ENCODE data around the gene SMG6. TPM values are rescaled to one million over a fixed set of nuclear protein-coding genes. Genes with fewer than 3 reads are reported as not detected.
A peak's percentile ranks its signal among the peaks of the same experiment; 100 is the strongest.

The SMG6 gene
- total and polyA plus RNA-seq, 8 donors = 17.0 to 102 (median 24.4) TPM

DNA sequence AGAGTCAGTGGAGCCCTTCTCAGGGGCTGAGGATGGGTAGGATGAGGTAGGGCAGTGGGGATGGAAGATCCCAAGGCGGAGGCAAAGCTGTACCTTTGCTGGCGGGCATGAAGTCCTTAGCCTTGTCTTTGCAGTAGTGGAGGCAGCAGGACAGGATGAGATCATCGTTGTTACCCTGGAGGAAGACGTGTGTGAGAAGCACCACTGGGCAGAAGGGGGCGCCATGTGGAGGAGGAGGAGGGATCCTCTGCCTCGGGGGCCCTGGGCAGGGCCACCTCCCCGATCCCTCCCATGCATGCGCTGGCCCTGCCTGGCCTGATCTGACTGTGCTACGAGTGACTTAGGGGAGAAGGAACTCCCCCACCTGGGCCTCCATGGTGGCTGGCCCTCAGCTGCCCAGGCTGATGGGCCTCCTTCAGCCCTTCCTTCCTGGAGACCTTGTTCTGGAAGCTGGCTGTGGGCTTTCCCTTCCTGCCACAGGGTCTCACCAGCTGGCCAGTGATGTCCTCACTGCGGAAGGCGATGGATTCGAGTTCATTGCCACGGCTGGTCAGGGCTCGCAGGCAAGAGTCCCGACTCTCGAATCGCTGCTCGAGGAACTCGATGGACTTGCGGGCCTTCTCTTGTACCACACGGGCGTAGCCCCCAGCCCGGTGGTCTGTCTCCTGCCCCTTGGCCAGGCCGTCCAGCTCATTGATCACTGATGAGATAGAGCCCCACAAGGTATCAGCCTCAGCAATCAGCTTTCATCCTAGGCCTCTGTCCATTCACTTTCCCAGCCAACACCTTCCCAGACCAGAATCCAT, 238.4 kb downstream of the SMG6 start:
- H3K27me3 ChIP-seq = peaks cover 0 to 7% (median 0%) of the 10 kb centered on the region in 3 donors
- peaks cover 23 to 87% (median 60%) of the 10 kb centered on the region in 4 donors for H3K4me1 ChIP-seq
- peak overlapping the region; percentile 57 to 94 (median 90) for H3K27ac ChIP-seq
- DNase-seq = peak in 1 of 2 donors; percentile 77
- no peaks in the 10 kb centered on the region for H3K9me3 ChIP-seq
- intact Hi-C loops (cut with DNase I; ENCODE audit: low total_unique reads) = no loop called here
- TF ChIP-seq POLR2A (IDR thresholded peaks at IDR 0.05) (no peak), EP300 (IDR thresholded peaks at IDR 0.05) (no peak), CTCF (IDR thresholded peaks at IDR 0.05) (peak in 2 of 7 experiments; percentile 9 to 18), POLR2AphosphoS5 (IDR thresholded peaks at IDR 0.05) (no peak)
- peaks cover 10 to 83% (median 79%) of the 10 kb centered on the region in 4 donors for H3K36me3 ChIP-seq
- H3K4me3 ChIP-seq = no peak overlapping the region
- 70 to 84% (median 81%) methylated on average over 14 to 24 of the region's 24 CpGs for WGBS, 5 donors

GRCh38 chr17:2064520-2064971, 239.0 kb downstream of the SMG6 start:
- Histone ChIP-seq H3K36me3 (peaks cover 10 to 87% (median 79%) of the 10 kb centered on the region in 4 donors), H3K27me3 (peaks cover 0 to 12% (median 0%) of the 10 kb centered on the region in 3 donors), H3K4me3 (no peak overlapping the region), H3K27ac (peak overlapping the region; percentile 57 to 94 (median 90)), H3K4me1 (peaks cover 29 to 93% (median 65%) of the 10 kb centered on the region in 4 donors), H3K9me3 (no peaks in the 10 kb centered on the region)
- intact Hi-C loops (cut with DNase I; ENCODE audit: low total_unique reads) = no loop called here
- DNase-seq = peak in 1 of 2 donors; percentile 41
- TF ChIP-seq POLR2AphosphoS5 (IDR thresholded peaks at IDR 0.05) (no peak), CTCF (IDR thresholded peaks at IDR 0.05) (no peak), POLR2A (IDR thresholded peaks at IDR 0.05) (no peak), EP300 (IDR thresholded peaks at IDR 0.05) (no peak)
- 68 to 89% (median 78%) methylated on average over 3 to 6 of the region's 6 CpGs for WGBS, 5 donors

DNA sequence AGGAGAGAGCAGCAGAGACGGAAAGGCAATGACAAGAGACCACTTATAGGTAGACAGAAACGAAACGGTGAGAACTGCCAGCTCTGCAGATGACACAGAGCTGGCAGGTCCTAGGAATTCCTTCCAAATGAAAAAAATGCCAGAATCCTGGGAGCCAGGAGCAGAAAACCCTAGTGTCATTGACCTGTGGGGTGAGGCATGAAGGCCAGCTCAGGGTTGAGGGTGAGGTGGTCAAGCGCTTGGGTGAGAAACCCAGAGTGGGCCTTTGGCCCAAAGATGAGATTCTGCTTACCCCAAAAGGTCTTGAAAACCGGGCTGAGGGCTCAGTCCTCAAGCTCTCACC, 239.5 kb downstream of the SMG6 start:
- intact Hi-C loops (cut with DNase I; ENCODE audit: low total_unique reads) = no loop called here
- peaks cover 10 to 88% (median 80%) of the 10 kb centered on the region in 4 donors for H3K36me3 ChIP-seq

More for the DNA sequence above, 239.5 kb downstream of the SMG6 start:
- Histone ChIP-seq H3K4me1 (peaks cover 34 to 97% (median 69%) of the 10 kb centered on the region in 4 donors), H3K27ac (peak overlapping the region; percentile 57 to 94 (median 90)), H3K9me3 (no peaks in the 10 kb centered on the region), H3K4me3 (no peak overlapping the region), H3K27me3 (peaks cover 0 to 16% (median 1%) of the 10 kb centered on the region in 3 donors)
- DNase-seq = no peak
- no peak for TF ChIP-seq CTCF (IDR thresholded peaks at IDR 0.05)
- WGBS, 5 donors = 61 to 78% (median 74%) methylated on average over 5 of the region's 5 CpGs
